GM18861 (cell line): ENCODE measurements around the gene POMZP3.
"Not testable (repeated sequence)": the region's sequence is repeated elsewhere in the genome, so short reads cannot be mapped to it uniquely, and the experiment has no call there.

Experiments used
- ATAC-seq: cut with Tn5 transposase; IDR thresholded peaks from one replicate; pipeline ENCODE4 v1.9.1; 2021; ENCODE audit not compliant: unreplicated experiment

Gene POMZP3

GRCh38 chr7:76588586-76588985, 38.5 kb downstream of the POMZP3 start:
- not testable (repeated sequence) for ATAC-seq

- not testable (repeated sequence) for ATAC-seq
Observed at GRCh38 chr7:76586585-76587315, 40.3 kb downstream of the POMZP3 start.

GRCh38 chr7:76583636-76584281, 43.3 kb downstream of the POMZP3 start:
- not testable (repeated sequence) for ATAC-seq

GRCh38 chr7:76582848-76583631, 44.0 kb downstream of the POMZP3 start:
- ATAC-seq = not testable (repeated sequence)

- ATAC-seq = not testable (repeated sequence)
Observed at GRCh38 chr7:76575919-76576655, 51.0 kb downstream of the POMZP3 start.

GRCh38 chr7:76575431-76575830, 51.6 kb downstream of the POMZP3 start:
- not testable (repeated sequence) for ATAC-seq

- not testable (repeated sequence) for ATAC-seq
Observed at GRCh38 chr7:76572296-76572695, 54.8 kb downstream of the POMZP3 start.

DNA sequence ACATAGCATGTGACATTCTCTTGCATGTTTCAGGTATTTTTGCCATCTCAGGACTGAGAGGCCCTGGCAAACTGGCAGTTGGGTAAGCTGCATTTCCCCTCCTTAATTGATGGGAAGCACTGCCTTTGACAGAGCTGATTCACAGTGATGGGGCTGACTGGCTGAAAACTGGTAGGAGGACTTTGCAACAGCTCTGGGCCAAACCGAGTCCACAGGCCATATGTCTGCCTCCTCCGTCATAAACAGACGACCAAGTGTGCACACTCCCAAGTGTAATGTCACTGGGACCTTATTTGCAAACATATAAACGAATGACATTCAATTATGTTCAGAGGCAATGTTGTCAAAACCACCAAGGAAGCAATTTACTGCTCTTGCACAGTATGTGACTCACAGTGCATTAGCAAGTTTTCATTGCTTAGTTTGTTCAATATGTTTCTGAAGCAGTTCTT, 56.7 kb downstream of the POMZP3 start:
- not testable (repeated sequence) for ATAC-seq

GRCh38 chr7:76568742-76569141, 58.3 kb downstream of the POMZP3 start:
- ATAC-seq = not testable (repeated sequence)

DNA sequence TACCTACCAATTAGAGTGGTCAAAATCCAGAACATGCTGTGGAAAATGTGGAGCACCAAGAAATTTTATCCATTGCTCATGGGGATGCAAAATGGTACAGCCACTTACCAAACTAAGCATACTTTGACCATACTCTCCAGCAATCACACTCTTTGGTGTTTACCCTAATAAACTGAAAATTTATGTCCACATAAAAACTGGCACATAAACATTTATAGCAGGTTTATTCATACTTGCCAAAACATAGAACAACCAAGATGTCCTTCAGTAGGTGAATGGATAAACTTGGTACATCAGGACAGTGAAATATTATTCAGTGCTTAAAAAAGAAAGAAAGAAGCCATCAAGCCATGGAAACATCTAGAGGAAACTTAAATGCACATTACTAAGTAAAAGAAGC, 59.3 kb downstream of the POMZP3 start:
- not testable (repeated sequence) for ATAC-seq

- ATAC-seq = not testable (repeated sequence)
Observed at GRCh38 chr7:76567311-76567710, 59.8 kb downstream of the POMZP3 start.

- ATAC-seq = not testable (repeated sequence)
Observed at GRCh38 chr7:76565001-76565400, 62.1 kb downstream of the POMZP3 start.

GRCh38 chr7:76561342-76561741, 65.7 kb downstream of the POMZP3 start:
- not testable (repeated sequence) for ATAC-seq

DNA sequence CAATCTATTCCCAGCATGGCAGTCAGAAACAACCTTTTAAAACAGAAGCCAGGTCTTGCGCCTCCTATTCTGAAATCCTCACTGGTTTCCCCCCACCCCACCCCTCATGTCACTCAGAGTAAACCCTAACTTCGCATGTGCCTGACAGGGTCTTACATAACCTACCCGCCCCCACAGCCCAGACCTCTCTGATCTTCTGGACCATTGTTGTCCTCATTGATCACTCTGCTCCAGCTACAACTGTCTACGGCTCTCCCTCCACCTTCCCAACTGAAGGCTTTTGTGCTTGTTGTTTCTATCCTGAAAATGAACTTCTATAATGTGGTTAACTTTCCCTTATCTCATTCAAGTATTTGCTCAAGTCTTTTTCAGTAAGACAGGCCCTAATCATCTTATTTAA, 66.9 kb downstream of the POMZP3 start:
- not testable (repeated sequence) for ATAC-seq
